Mammary epithelial cell (primary cell): ENCODE measurements around the gene AHDC1.

Source experiments
- EZH2 ChIP-seq: IDR thresholded peaks from 2 replicates; pipeline ENCODE4 v1.6.1; 2012; ENCODE audit warnings: low read length, inconsistent platforms, borderline replicate concordance
- TF ChIP-seq, protein P1 (sequence below), 2 donors: IDR thresholded peaks in 1 of 2; conservative IDR thresholded peaks in 1 of 2; 2 replicates each; pipeline ENCODE4 v1.5.1; 2011 to 2012; ENCODE audit warnings: inconsistent platforms in 2 of 2, low read length in 2 of 2, mild to moderate bottlenecking in 2 of 2, control low read depth in 1 of 2, low read depth in 1 of 2; ENCODE audit not compliant: insufficient read depth in 1 of 2; ENCODE audit errors: extremely low read depth in 1 of 2

DNA sequence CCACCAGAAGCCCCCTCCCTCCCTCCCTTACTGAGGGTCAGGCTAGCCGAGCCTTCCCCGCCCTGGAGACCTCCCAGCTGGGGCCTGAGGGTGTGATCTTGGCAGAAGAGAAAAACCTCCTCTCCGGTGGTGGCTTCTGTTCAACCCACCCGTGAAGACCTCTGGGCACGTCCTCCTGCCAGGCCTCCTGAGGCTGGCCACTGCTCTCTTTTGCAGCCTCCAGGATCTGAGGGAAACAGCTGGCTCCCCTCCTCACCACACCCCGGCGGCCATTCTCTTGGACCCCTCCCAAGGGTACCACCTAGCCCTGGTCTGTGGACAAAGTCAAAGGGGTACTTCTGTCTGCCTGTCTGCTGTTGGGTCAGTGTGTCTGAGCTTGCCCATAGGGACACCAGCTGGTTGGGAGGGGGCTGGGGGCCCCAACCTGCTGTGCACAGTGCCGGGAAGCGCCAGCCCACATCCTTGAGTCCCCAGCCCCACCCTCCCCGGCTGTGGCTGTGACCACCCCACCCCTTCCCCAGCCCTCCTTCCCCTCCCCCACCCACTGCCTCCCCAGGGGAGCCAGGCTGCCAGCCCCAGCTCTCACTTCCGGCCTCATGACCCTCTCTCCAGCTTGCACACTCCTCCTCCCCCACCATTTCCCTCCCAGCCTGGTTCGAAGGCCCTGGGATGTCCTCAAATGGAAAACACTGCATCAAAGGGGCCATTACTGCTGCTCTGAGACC lies 48.1 kb downstream of the AHDC1 start:
- TF ChIP-seq EZH2 = no peak
- TF ChIP-seq, protein P1, sequence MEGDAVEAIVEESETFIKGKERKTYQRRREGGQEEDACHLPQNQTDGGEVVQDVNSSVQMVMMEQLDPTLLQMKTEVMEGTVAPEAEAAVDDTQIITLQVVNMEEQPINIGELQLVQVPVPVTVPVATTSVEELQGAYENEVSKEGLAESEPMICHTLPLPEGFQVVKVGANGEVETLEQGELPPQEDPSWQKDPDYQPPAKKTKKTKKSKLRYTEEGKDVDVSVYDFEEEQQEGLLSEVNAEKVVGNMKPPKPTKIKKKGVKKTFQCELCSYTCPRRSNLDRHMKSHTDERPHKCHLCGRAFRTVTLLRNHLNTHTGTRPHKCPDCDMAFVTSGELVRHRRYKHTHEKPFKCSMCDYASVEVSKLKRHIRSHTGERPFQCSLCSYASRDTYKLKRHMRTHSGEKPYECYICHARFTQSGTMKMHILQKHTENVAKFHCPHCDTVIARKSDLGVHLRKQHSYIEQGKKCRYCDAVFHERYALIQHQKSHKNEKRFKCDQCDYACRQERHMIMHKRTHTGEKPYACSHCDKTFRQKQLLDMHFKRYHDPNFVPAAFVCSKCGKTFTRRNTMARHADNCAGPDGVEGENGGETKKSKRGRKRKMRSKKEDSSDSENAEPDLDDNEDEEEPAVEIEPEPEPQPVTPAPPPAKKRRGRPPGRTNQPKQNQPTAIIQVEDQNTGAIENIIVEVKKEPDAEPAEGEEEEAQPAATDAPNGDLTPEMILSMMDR (conservative IDR thresholded peaks at IDR 0.05 in 1 of 2, IDR thresholded peaks at IDR 0.05 in 1 of 2; ENCODE audit: extremely low read depth in 1 of 2, insufficient read depth in 1 of 2, low read depth in 1 of 2, low read length in 2 of 2) = no peak
